Measurements from ENCODE around the gene DDX25. TPM values are rescaled to one million over a fixed set of nuclear protein-coding genes. Genes with fewer than 3 reads are reported as not detected.

The DDX25 gene
- total and polyA plus RNA-seq, 10 of the 15 experiments (the other 5 are each of a cell fraction or from before 2014, with no cell fraction given) = 0.05 TPM; not detected in 9

- no peak for TF ChIP-seq SMAD5 (IDR thresholded peaks at IDR 0.05; ENCODE audit: low read depth)
- TF ChIP-seq STAT3 (IDR thresholded peaks at IDR 0.05; ENCODE audit: low read depth, low read length) = no peak
- TF ChIP-seq, protein P1, sequence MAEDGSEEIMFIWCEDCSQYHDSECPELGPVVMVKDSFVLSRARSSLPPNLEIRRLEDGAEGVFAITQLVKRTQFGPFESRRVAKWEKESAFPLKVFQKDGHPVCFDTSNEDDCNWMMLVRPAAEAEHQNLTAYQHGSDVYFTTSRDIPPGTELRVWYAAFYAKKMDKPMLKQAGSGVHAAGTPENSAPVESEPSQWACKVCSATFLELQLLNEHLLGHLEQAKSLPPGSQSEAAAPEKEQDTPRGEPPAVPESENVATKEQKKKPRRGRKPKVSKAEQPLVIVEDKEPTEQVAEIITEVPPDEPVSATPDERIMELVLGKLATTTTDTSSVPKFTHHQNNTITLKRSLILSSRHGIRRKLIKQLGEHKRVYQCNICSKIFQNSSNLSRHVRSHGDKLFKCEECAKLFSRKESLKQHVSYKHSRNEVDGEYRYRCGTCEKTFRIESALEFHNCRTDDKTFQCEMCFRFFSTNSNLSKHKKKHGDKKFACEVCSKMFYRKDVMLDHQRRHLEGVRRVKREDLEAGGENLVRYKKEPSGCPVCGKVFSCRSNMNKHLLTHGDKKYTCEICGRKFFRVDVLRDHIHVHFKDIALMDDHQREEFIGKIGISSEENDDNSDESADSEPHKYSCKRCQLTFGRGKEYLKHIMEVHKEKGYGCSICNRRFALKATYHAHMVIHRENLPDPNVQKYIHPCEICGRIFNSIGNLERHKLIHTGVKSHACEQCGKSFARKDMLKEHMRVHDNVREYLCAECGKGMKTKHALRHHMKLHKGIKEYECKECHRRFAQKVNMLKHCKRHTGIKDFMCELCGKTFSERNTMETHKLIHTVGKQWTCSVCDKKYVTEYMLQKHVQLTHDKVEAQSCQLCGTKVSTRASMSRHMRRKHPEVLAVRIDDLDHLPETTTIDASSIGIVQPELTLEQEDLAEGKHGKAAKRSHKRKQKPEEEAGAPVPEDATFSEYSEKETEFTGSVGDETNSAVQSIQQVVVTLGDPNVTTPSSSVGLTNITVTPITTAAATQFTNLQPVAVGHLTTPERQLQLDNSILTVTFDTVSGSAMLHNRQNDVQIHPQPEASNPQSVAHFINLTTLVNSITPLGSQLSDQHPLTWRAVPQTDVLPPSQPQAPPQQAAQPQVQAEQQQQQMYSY (CRISPR knock-in tag; IDR thresholded peaks at IDR 0.05) = no peak
- TF ChIP-seq, protein P2, sequence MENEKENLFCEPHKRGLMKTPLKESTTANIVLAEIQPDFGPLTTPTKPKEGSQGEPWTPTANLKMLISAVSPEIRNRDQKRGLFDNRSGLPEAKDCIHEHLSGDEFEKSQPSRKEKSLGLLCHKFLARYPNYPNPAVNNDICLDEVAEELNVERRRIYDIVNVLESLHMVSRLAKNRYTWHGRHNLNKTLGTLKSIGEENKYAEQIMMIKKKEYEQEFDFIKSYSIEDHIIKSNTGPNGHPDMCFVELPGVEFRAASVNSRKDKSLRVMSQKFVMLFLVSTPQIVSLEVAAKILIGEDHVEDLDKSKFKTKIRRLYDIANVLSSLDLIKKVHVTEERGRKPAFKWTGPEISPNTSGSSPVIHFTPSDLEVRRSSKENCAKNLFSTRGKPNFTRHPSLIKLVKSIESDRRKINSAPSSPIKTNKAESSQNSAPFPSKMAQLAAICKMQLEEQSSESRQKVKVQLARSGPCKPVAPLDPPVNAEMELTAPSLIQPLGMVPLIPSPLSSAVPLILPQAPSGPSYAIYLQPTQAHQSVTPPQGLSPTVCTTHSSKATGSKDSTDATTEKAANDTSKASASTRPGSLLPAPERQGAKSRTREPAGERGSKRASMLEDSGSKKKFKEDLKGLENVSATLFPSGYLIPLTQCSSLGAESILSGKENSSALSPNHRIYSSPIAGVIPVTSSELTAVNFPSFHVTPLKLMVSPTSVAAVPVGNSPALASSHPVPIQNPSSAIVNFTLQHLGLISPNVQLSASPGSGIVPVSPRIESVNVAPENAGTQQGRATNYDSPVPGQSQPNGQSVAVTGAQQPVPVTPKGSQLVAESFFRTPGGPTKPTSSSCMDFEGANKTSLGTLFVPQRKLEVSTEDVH (IDR thresholded peaks at IDR 0.05; ENCODE audit: low read depth, partially characterized antibody) = no peak
- TF ChIP-seq IKZF1 (conservative IDR thresholded peaks at IDR 0.05) = no peak
Measured at GRCh38 chr11:125948278-125949051, 44.2 kb downstream of the DDX25 start (continued).

Measured in GM12878 (cell line).